HEK293 (cell line): ENCODE data around the gene STK36.

ENCODE experiments used
- BCL6B ChIP-seq: fragments of 450-650 bp; formaldehyde crosslinking; IDR thresholded peaks from 2 replicates; pipeline ENCODE4 v1.5.1; 2017; ENCODE audit warnings: missing biosample characterization, missing genetic modification characterization
- CTCF ChIP-seq: fragments of 450-650 bp; formaldehyde crosslinking; IDR thresholded peaks from 2 replicates; pipeline ENCODE4 v1.5.1; 2016; ENCODE audit warnings: missing biosample characterization, missing genetic modification characterization
- KLF7 ChIP-seq: fragments of 450-650 bp; formaldehyde crosslinking; IDR thresholded peaks from 2 replicates; pipeline ENCODE4 v1.5.1; 2016; ENCODE audit warnings: missing biosample characterization, missing genetic modification characterization, borderline replicate concordance
- PATZ1 ChIP-seq: fragments of 450-650 bp; formaldehyde crosslinking; IDR thresholded peaks from 2 replicates; pipeline ENCODE4 v1.5.1; 2016; ENCODE audit warnings: missing biosample characterization, missing genetic modification characterization
- ZFP69B ChIP-seq: fragments of 450-650 bp; formaldehyde crosslinking; IDR thresholded peaks from 2 replicates; pipeline ENCODE4 v1.5.1; 2016; ENCODE audit warnings: missing biosample characterization, missing genetic modification characterization
- ZNF488 ChIP-seq: fragments of 450-650 bp; formaldehyde crosslinking; IDR thresholded peaks from 2 replicates; pipeline ENCODE4 v1.5.1; 2016; ENCODE audit warnings: missing biosample characterization, missing genetic modification characterization

GRCh38 chr2:218694405-218695145 is 22.7 kb downstream of the STK36 start:
- TF ChIP-seq CTCF (no peak), BCL6B (tag by site-specific recombination) (no peak), ZNF488 (no peak), ZFP69B (tag by site-specific recombination) (no peak), PATZ1 (tag by site-specific recombination) (no peak), KLF7 (tag by site-specific recombination) (no peak)
